ENCODE measurements around the gene ANKRD33B.

ANKRD33B gene

GRCh38 chr5:10691826-10692785 is 128.2 kb downstream of the ANKRD33B start:
- DNase-seq (ENCODE audit: low read depth in 2 of 2) = no peak

GRCh38 chr5:10695055-10695649 is 131.3 kb downstream of the ANKRD33B start:
- DNase-seq (ENCODE audit: low read depth in 2 of 2) = no peak

GRCh38 chr5:10695759-10696543 is 132.1 kb downstream of the ANKRD33B start:
- no peak for DNase-seq (ENCODE audit: low read depth in 2 of 2)

GRCh38 chr5:10699281-10699874 is 135.5 kb downstream of the ANKRD33B start:
- DNase-seq (ENCODE audit: low read depth in 2 of 2) = no peak

- no peak for DNase-seq (ENCODE audit: low read depth in 2 of 2)
Measured at GRCh38 chr5:10699987-10700386, 136.1 kb downstream of the ANKRD33B start.

GRCh38 chr5:10700516-10700915 is 136.6 kb downstream of the ANKRD33B start:
- no peak for DNase-seq (ENCODE audit: low read depth in 2 of 2)

GRCh38 chr5:10701567-10702039 is 137.7 kb downstream of the ANKRD33B start:
- DNase-seq (ENCODE audit: low read depth in 2 of 2) = no peak

GRCh38 chr5:10702040-10702629 is 138.3 kb downstream of the ANKRD33B start:
- no peak for DNase-seq (ENCODE audit: low read depth in 2 of 2)

- no peak for DNase-seq (ENCODE audit: low read depth in 2 of 2)
Measured at GRCh38 chr5:10702911-10703491, 139.1 kb downstream of the ANKRD33B start.

GRCh38 chr5:10703676-10704075 is 139.8 kb downstream of the ANKRD33B start:
- DNase-seq (ENCODE audit: low read depth in 2 of 2) = no peak

- no peak for DNase-seq (ENCODE audit: low read depth in 2 of 2)
Measured at GRCh38 chr5:10704949-10705621, 141.2 kb downstream of the ANKRD33B start.

GRCh38 chr5:10705747-10706146 is 141.9 kb downstream of the ANKRD33B start:
- no peak for DNase-seq (ENCODE audit: low read depth in 2 of 2)

GRCh38 chr5:10706326-10706725 is 142.5 kb downstream of the ANKRD33B start:
- DNase-seq (ENCODE audit: low read depth in 2 of 2) = no peak

Measured in stimulated activated CD8-positive, alpha-beta memory T cell treated with anti-CD3 and anti-CD28 coated beads, Interleukin-15, amount 100 ng/mL, for 48 hours (primary cell).